NCI-H524 treated with DMSO at 0.1 percent for 48 hours (cell line): Measurements from ENCODE around the gene HIPK1.

ENCODE experiments used
- DNase-seq: peaks from one replicate; lab custom pipeline; 2025; lab: John Stamatoyannopoulos, UW

The HIPK1 gene

GRCh38 chr1:113928941-113929749 is at the start of gene HIPK1:
Gene HIPK1 (plus strand): TSS chr1:113929324.
- peak; percentile 62 for DNase-seq

GRCh38 chr1:113879739-113880038 is 49.4 kb upstream of the HIPK1 start:
- no peak for DNase-seq

DNA sequence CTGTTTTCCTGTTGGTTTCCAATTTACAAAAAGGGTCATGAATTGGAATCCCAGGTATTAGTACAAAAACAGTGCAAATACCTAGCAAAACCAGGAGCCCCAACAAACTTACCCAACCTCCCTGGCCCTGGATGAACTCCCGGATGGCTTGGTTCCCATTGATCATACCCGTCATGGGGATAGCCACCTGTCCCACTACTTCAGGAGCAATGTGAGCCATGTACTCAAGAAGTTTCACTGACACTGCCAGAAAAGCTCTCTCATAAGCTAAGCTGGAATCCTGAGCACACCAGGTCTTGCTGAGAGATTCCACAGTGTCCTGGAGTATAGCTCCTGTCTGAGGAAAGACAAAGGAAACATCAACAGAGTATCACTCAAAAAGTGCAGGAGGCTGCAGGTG is 47.5 kb upstream of the HIPK1 start:
- DNase-seq = no peak

GRCh38 chr1:113886417-113887401 is 42.4 kb upstream of the HIPK1 start:
- no peak for DNase-seq

DNA sequence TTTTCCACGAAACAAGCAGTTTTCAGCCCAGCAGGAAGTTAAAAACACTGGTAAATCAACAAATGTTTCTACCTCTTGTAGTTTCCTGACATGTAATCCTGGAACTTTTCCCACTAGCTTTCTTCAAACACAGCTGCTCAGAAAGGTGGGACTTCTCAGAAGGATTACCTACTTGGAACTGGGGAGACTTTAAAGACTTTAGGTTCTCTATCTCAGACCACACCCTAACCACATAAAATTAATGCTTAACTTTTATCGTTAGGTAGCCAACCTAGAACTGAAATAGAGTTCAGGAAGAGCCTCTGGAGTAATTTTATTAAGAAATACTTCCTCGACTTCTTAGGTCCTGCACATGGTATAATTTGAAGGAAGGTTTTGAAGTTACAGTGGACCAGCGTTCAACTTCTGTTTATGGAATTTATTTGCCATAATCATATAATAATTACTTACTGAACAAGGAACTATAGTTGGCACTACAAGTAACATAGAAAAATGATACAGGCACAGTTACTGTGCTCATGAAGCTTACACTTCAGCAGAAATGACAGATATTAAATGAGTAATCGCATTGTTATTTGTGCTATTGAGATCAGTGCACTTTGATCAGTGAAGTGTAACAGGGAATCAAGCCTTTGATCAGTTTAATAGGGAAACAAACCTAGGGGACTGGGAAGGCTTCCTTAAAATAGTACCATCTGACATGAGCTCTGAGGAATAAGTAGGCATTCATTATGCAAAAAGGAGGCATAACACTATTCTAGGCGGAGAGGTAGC is 41.5 kb upstream of the HIPK1 start, which contains the start of gene BCL2L15:
Gene BCL2L15, minus strand, starts transcription at position 180 of the 774 bp plus-strand sequence. CDS start 206 bp downstream, outside the sequence.
- DNase-seq = no peak

DNA sequence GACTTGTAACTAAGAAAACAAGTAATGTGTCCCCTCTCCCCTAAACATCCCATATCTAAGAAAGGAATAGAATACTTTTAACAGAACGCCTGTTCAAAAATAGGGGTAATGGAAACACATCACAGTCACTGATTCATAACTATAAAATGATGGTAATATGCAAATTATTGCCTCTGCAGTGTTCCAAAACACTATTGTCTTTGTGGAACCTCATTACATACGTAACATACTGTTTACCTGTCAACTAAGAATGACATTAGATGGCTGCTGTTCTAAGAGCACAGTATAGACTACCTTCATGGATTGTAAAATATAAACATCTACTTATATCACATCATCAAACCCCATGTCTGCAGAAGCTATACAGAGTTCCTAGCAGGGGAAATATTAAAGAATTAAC is 38.3 kb upstream of the HIPK1 start:
- no peak for DNase-seq

- no peak for DNase-seq
Observed at GRCh38 chr1:113891631-113892220, 37.4 kb upstream of the HIPK1 start.

DNA sequence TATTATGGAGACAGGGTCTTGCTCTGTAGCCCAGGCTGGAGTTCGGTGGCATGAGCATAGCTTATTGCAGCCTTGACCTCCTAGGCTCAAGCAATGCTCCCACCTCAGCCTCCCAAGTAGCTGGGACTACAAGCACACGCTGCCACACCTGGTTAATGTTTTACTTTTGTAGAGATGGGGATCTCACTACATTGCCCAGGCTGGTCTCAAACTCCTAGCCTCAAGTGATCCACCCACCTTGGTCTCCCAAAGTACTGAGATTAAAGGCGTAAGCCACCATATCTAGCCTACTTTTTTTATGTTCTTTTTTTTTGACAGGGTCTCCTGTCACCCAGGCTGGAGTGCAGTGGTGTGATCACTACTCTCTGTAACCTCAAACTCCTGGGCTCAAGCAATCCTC is 35.9 kb upstream of the HIPK1 start:
- DNase-seq = no peak

- DNase-seq = no peak
Observed at GRCh38 chr1:113895098-113895497, 34.0 kb upstream of the HIPK1 start.

DNA sequence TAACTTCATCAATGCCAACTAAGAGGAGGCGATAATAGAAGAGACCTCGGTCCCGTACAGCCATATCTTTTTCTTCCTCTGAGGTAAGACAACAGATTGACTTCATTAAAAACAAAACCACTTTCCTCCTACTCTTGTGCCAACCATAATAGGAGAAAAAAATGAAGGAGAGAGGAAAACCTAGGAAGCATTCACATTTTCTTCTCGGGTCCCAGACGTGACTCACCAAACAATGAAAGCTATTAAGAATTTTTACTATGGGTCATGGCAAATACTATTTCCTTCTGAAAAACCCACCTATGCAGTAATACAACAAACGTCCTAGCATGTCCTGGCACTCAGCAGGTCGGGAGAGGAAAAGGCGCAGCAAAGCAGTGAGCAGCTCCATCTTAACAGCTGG is 33.2 kb upstream of the HIPK1 start:
- DNase-seq = no peak

DNA sequence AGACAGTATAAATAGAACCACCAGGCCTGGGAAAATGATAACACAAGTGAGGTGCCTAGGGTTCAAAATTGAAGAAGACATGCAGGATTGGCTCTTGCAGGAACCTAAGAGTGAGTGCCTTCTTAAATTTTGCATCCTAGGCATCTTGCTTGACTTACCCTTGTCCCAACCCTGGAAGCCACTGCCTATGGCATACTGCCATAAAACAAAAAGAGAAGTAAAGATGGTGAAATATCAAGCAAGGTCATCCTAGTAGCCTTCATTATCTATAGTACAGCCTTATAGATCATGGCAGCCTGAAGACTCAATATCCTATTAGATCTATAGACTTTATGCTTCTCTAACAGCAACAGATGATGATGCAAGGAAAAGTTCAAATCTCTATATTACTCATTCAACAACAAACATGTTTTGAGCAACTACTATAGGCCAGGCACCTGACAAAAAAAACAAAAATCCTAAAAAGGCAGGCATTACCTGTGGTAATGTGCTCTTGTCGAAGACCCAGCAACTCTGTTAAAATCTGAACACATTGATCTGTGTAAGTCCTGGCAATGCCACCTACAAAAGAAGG is 30.8 kb upstream of the HIPK1 start:
- no peak for DNase-seq

GRCh38 chr1:113899111-113899510 is 30.0 kb upstream of the HIPK1 start:
- no peak for DNase-seq

DNA sequence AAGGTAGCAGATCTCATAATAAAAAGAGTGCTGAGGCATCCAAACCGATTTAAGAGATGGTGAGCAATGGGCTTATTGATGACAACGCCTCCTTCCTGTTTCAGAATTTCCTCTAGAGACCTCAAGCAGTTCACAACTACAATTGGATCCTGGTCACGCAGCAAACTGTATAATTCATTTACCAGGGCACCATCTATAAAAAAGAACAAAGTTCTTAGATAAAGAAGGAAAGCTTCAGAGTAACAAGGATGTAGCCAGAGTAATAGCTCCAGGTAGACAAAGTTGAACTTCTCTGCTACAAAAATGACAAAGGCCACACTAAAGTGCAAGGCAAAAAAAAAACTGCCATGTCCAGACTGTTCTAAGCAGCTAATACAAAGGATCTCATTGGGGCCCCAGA is 27.9 kb upstream of the HIPK1 start:
- DNase-seq = no peak

DNA sequence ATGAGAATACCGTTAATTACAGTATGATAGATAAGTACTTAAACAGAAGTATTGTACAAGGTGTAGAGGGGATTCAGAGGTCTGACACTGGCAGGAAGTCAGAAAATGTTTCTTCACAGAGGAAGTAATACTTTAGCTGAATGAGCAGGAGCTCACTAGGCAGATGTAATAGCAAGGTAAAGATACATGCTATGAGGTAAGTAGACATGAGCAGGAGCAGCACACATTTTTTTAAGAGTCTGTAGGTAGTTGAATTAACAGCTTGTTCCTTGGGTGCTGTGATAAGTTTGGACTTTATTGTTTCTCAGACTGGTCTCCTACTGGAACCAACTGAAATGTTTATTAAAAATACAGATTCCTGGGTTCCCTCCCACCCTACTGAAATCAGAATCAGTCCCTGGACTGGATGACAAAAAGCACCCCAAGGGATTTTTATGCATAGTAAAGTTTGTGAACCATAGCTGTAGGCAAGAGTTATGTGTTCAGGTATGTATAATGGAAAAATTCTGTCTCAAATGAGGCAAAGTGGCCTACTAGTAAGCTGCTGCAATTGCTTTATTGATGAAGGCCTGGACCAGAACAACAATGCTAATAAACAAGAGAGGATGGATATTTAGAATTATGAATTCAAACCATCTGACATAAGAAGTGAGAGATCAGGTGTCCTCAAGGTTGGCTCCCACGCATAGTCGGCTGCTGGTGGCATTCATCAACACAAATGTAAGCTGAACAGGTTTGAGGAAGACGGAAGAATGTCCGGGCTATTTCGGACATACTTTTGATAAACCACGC is 25.4 kb upstream of the HIPK1 start:
- DNase-seq = no peak

GRCh38 chr1:113904293-113904673 is 24.8 kb upstream of the HIPK1 start:
- DNase-seq = no peak

DNA sequence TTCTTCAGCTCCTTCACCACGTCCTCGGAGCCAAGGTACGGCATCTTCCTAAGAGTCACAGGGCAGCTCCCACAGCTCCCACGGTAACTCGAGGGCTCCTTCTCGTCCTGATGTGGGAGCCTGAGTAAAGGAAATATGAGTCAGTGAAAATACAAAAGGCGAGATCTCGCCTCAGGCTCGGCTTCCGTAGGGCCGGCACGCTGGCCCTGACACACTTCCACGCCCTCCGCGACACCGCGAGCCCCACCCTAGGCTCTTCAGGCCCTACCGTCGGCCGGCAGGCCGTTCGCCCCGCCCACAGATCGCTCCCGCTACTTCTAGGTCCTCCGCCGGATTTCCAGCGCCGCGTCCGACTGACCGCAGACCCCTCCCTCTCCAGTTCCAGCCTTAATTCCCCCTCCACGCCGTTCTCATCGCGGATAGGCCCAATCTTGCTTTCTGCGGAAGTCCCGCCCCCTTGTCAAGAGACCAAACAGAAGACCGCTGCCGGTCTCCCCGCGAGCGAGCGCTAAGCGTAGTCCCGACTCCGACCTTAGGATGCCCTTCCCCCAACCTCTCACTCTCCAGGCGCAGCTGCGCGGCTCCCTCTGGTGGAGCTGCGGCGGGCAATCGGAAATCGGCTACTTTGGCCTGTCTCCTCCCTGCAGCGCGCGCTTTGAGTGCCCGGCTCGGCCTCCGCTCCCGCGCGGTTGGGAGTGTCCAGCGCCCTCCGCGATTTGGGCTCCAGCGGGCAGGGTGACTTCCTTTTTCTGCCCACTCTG is 24.3 kb upstream of the HIPK1 start, which contains the start of the genes AP4B1 and DCLRE1B:
Gene AP4B1, minus strand, starts transcription at position 126 of the 761 bp plus-strand sequence. Its CDS starts 82 bp downstream, at position 44.
Gene DCLRE1B, plus strand, starts transcription at position 653 of the 761 bp plus-strand sequence. CDS start 261 bp downstream, outside the sequence.
- peak; percentile 100 for DNase-seq

- DNase-seq = no peak
Observed at GRCh38 chr1:113905435-113905861, 23.7 kb upstream of the HIPK1 start.

- DNase-seq = peak; percentile 79
Observed at GRCh38 chr1:113912594-113913311, 16.4 kb upstream of the HIPK1 start.

- DNase-seq = no peak
Observed at GRCh38 chr1:113913312-113913668, 15.8 kb upstream of the HIPK1 start.
